Dedifferentiated amniotic fluid mesenchymal stem cell (primary cell): ENCODE data around the gene HOXC9.

Experiments
- DNase-seq: peaks from one replicate; pipeline ENCODE4 v3.0.0-alpha.2; 2016; ENCODE audit errors: extremely low spot score

HOXC9 gene

DNA sequence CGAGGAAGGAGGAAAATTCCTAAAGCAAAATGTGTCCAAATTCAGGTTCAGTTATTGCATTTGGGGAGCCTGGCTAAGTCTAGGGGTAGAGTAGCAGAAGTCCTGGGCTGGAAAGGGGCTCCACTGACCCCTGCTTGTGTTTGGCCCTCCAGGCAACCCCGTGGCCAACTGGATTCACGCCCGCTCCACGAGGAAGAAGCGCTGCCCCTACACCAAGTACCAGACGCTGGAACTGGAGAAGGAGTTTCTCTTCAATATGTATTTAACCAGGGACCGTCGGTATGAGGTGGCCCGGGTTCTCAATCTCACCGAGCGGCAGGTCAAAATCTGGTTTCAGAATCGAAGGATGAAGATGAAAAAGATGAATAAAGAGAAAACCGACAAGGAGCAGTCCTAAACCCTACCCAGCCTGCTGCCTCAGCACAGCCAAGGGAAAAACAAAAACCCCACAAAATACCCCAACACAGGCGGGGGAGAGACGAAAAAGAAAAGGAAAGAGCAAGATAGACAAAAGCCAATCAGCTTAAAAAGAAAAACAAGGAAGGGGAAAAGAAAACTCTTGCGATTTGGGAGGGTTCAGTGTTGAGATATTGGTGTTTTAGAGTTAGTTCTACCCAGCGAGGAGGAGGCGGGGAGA is 2.4 kb downstream of the HOXC9 start:
- no peak for DNase-seq

DNA sequence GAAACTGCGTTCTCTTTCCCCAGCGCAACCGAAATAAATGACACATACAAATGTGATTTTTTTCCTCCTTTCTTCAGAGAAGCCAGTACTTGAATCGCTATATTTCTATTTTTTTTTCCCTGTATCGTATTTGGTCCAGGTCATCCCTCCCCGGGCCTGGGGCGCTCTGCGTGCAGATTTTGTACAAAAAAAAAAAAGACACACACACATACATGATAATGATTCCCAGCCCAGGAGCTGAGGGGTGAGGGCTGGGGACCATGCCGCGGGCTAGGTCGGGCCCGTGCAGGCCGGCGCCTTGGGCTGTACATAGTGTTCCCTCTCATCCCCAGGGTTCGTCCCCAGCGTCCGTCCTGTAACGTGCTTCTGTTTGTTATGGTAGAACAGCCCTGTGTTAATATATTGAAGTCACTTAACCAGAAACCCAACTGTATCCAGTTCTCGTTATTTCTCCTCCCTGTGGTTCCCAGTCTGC is 3.0 kb downstream of the HOXC9 start:
- DNase-seq: no peak

DNA sequence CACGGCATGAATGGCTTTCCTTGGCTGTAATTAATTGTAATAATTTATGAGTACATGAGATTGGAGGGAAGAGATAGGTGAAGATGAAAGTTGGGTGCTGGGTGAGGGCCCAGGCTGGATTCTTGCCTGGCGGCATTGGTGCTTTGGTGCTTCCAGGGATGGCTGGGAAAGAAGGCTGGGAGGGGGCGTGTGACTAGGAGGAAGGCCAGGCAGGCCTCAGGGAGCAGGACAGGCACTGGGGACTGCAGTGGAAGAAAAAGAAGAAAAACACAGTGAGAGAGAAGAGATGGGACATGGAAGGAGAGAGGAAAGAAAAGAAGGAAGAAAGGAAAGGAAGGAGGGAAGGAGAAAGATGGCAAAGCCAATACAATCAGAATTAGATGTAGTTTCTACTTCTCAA is 3.7 kb downstream of the HOXC9 start:
- DNase-seq: no peak

DNA sequence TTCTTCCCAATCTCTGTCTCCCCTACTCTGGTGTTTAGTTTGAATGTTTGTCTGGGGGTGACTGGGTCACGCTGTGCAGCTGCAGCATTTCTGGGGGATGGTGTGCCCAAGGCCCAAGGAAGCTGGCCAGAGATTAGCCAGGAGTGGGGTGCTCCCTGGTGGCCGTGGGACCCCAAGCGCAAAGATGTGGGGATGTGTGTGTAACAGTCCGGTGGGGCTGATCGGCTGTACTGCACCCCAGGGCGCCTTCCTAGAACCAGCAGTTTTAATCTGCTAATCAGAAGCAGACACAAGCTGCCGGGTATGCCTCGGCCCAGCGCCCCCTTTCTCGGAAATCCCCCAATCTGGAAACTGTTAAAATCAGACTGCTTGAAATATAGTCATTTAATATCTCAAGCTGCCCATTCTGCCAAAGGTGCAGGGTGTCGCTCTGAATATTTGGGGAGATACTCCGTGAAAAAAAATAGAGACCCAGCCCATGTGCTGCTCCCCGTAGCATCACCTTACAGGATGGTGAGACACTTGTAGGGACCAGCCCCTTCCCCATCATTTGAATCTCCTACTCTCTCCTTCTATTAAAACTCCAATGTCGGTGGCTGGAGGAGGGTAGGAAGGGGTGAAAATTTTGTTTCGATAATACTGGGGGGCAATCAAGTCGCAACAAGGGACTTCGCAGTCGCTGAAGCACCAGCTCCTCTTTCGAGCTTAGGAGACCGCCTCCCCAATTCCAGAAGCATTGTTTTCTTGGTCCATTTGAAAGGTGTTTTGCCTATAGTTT is 4.3 kb downstream of the HOXC9 start:
- no peak for DNase-seq

DNA sequence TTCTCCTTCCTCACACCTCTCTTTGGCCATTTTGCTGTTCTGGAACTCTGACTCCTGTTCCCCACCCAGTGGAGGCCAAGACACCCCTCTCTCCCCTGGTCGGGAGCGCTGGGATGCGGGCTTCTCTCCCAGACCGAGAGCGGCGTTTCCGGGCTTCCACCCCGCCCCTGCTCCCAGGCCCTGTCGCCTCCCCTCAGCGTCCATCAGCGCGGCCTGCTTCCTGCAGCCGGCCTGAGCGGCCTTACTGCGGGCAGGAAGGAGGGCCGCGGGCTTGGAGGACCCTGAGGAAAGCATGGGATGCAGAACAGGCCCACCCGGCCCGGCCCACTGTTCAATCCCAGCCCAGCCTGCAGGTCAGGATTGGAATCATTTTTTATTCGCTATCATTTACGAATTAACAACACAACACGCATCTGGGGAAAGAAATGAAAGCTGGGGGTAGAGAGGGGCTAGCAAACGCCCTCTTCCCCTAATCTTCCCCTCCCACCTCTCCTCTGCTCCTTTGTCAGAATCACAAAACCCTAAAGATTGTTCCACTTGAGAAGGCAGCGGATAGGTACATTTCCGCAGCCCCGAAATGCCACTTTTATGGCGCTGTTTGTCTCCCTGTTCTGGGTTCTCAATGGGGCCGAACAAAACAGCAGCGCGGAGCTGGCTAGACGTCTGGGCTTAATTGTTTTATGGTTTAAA is 5.0 kb downstream of the HOXC9 start:
- no peak for DNase-seq

DNA sequence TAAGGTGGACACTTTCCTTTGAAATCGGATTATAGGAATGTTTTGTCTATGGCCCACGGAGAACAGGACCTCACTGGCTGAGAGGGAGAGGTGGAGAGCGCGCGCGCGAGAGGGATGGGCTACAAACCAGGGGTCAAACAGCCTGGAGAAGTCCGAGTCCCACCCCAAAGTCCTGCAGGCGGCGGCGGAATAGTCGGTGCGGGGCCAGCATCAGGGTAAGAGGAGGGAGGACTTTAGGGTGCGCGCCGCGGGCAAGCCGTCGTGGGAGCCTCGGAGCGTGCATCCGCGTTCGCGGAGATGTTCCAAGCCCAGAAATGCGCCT is 5.5 kb downstream of the HOXC9 start:
- no peak for DNase-seq

DNA sequence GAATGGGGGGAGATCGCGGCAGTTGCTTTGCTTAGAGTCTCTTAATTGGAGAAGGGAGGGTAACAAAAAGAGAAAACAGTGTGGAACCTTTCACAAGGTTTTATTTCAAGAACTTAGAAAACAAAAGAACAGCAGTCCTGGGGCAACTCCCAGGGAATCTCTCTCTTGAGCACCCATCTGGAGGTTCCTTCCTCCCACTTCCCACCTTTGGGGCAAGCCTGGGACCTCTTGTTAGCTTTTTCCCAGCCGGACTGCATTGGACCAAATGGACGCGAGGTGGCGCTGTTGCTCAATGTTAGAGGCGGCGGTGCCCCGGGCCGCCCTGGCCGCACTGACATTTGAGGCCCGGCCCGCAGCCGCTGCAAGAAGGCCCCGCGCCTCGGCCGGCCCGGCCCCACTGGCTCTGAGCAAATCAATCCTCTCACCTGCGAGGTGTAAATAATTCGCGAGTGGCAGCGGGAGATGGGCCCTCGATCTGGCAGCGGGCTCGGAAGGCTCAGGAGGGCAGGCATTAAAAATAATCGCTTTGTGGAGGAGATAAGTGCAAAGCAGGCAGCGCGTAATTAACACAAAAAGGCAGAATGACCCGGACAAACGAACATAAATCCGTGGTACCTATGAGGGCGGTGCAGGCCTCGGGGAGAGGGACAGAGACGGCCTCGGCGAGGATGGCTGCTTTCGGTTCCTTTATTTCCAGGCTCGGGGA is 6.0 kb downstream of the HOXC9 start:
- DNase-seq: peak; percentile 76

DNA sequence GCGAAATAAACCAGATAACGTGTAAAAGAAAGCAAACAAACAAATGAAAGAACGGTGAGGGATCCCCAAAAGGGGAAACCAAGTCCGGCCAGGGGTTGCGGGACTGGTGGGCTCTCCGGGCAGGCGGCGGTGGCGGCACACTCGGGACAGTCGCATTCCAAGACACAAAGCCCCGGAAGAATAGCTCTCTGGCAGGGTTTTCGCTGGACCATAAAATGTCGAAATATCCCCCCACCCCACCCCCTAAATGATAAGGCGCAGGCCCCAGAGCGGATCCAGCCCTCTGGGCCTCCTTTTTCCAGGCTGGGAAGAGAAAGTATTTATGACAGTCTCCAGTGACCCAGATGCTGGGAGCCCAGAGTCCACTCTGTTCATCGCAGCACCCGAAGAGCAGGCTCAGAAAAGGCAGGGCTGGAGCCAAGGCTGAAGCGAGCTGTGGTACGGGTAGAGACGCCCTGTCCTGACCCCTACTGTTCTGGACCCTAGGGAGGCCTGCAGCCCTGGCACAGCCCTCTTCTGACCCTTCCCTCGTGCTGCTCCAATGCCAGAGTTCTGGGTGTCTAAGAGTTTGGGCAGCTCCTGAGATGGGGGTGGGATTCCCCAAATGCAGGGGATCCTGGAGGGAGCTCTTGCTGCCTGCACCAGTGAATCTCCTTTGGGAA is 6.7 kb downstream of the HOXC9 start:
- DNase-seq: no peak

DNA sequence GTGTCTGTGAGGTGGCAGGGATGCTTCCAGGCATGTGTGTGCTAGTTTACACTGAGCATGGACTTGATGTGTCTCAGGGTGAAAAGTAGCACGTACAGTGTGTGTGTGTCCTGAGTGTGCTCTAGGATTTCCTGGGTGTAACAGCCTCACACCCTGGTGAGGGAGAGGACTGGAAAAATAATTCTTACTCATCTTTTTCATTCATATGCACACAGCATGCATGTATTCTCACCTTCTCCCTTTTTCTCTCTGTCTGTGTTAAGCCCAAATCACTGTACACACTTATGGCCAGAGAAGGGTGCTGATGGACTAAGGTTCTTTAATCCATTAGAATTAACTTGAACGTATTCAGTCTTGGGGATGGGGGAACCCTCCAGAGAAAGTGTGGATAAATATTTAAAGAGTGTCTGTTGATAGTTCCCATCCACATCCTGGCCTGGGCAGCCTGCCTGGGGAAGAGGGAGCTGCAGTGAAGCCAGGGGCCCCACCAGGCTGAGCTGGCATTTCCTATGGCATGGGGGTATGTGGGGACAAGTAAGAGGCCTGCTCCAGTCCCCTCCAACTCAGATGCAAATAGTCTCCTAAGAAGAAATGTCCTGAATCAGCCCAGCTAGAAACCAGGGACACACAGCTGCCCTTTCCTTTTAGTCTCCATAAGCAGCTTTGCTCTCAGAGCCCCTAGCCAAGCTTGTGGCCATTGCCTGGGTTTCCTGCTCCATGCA is 7.7 kb downstream of the HOXC9 start:
- no peak for DNase-seq

DNA sequence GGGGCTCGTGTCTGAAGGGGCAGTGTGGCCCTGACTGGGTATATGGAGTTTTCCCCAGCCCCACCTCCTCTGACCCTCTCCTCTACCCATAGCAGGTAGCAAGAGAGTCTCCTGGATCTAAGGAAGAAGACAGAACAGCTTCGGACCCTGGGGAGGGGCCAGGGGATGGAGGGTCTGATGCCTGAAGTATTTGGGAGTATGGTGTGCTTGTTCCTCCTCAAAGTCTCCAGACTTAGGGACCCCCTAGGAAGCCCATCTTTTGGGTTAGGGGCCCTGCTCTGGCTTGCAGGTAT is 8.2 kb downstream of the HOXC9 start:
- no peak for DNase-seq

DNA sequence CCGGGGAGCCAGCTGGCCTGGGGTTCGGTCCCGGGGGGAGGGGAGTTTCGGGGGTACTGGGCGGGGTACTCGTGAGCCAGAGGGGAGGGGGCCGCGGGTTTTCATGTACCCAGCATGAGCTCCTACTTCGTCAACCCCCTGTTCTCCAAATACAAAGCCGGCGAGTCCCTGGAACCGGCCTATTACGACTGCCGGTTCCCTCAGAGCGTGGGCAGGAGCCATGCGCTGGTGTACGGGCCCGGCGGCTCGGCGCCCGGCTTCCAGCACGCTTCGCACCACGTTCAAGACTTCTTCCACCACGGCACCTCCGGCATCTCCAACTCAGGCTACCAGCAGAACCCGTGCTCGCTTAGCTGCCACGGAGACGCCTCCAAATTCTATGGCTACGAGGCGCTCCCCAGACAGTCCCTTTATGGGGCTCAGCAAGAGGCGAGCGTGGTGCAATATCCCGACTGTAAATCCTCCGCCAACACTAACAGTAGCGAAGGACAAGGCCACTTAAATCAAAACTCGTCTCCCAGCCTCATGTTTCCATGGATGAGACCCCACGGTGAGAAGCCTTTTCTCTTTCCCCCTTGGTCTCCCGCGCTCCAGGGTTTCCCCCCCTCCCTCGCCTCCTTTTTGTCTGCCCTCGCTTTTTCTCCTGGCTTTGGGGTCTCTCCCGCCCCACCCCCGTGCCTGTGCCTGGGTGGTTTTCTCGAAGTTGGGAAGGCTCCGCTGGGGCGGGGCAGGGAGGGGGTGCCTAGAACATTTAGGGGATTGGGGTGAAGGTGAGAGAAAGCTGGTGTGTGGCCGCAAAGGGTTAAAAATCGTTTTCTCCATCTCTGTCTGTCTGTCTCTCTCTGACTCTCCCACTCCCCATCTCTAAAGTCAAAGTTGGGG is 9.5 kb downstream of the HOXC9 start:
- DNase-seq: no peak

DNA sequence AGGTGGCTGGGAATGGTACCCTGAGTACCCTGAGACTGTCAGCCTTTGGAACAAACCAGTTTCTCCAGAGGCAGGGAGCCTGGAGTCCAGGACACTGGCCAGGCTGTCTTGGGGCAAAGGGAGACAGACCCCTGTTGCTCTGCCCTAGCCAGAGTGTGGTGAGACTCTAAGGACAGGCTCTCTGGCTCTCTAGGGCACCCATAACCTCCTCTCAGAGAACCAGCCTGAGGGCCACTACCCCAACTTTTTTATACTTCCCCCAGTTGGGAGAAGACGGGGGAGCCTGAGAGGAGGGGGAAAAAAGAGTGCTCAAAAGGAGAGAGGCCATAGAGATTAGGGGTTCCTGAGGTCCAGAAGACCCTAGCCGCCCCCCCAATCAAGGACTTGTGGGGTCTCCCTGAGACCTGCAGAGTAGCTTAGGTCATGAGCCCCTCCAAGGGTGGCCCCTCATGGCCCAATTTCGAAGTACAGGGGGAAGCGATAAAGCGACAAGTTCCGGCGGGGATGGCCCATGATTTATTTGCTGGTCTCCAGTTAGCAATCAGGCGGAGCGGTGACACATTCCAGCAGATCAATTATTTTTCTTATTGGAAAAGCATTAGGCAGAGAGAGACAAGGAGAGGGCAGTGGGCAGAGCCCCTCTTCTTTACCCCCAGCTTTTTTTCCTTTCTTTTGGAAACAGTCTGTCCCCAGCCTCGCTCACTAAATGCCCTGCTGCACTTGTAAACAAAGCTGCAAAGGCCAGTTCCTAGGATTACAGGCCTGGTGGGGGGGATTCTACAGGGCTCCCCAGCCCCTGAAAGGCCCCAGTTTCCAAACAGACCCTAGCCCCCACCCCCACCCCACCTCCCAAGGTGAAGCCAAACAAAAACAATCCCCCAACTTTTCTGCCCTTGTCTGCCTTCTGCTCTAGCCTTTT is 10.4 kb downstream of the HOXC9 start:
- no peak for DNase-seq

DNA sequence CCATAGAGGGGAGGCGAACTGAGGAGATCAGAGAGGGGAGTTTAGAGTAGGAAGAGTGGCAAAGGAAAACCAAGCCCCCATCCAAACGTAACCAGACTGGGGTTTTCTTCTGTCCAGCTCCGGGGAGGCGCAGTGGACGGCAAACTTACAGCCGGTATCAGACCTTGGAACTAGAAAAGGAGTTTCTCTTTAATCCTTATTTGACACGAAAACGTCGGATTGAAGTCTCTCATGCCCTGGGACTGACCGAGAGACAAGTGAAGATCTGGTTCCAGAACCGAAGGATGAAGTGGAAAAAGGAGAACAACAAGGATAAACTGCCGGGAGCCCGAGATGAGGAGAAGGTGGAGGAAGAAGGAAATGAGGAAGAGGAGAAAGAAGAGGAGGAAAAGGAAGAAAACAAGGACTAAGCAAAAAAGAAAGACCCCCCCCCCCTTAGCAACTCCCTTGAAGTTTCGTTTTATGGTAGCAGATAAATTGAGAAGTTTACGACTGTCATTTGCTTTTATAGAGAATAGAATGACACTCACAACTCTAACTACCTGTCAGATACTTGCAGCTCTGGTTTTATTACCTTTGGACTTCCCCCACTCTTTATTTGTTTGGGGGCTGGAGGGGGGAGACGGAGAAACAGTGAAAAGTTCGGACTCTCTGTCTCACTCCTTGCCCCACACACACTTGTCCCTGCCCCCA is 11.2 kb downstream of the HOXC9 start:
- no peak for DNase-seq

DNA sequence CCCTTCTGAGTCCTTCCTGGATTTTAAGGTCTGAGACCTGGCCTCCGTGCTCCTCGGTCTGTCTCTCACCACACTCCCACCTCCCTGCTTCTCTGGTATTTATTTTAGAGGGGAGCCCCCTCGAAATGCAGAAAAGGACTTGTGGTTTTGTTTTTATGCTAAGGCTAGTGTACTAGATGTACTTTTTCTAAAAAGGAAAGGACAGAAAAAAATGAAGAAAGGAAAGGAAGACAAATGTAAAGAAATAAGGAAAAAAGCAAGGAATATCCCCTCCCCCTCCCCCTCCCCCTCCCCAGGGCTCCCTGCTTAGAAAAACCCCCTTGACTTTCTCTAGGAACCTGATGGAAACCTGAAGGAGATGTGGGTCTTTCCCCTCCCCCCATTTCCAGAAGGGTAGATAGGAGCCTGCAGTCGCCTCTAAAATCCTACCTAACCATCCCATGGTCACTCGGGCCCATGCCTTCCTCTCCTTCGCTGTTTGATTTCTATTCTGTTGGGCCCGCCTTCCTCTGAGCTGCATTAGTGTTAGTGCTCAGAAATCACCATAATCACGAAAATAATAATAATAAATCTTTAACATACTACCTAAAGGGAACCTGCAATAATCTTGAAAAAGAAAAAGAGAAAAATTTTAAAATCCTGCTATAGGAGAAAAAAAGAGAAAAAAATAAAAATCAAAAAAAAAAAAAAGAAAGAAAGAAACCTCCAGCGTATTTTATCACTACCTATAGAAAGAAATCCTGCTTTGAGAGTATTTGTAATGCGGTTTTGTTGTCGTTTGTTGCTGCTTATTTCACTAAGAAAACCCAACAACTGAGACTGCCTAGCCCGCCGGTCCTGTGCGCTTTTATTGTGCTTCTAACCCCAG is 11.9 kb downstream of the HOXC9 start:
- DNase-seq: no peak

DNA sequence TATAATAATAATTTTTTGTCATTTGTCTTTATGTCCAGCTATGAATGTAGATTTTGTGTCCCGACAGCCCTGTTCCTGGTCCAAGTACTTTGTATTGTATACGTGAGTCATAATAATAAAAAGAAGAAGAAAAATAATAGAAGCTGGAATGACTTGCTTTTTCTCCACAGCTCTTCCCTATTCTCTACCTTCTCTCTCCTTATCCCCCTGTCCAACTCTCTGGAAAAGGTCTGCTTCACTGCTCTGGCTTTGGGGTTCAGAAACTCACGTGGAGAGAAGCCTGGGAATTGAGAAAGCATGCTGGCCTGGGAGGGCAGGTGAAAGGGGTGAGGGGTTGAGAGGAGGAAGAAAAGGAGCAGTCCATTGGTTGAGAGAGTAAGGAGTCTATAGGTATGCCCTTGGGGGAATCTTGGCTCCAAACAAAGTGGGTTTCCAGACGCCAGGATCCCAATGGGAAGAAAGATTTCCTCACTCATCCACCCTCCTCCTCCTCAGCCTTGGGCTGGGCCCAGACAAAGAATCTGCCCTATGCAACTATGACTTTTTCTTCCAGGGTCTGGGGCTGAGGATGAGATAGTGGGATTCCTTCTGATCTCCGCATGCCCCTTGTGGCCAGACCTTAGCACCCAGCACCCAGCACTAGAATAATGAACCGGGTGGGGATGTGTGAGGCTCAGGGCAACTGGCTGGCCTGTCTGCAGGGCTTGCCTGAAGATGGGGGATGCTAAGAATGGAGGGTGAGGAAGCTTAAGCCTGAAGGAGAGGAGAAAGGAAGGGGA is 12.9 kb downstream of the HOXC9 start:
- no peak for DNase-seq

DNA sequence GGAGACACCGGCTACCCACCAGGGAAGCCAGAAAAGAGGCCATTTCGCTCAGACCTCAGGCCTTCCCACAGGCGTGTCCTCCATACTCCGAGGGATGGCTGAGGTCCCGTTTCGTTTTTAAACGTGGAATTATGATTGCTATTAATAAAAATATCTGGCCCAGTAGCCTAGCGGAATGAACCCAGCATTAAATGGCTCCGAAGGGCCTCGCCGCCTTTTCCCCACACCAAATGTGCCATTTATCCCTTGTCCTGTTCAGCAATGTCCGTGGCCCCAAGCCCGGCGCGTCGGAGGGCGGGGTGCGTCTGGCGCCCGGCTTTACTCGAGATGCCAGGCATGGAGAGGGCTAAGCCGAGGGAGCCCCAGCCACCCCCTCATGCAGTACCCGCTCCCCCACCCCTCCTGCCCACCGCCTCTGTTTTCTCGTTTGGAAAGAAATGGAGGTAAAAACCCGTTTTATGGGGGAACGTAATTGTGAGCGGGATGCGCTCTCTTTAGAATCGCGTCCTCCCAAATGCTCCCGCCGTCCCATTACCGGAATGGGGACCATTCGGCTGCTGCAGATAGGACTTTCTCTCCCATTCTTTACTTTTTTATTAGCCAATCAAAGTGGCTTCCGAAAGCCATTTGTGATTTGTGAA is 14.5 kb downstream of the HOXC9 start:
- no peak for DNase-seq
